ENCODE measurements around the gene MSN.

DNA sequence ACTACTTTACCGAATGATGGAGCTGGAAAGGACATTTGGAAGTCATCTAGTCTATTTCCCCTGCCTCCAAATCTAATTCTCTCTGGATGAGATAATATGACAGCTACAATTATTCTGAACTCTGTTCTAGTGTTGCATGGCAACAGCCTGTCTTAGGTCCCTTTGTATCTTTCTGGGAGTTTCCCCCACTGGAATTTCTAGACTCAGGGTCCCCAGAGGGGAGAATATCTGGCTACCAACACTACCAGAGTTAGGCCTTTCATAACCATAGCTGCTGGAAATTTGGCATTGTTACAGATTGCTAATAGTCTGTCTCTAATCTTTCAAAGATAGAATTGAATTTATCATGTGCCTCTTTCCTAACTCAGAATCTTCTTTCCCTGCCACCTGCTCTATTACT, 4.5 kb downstream of the MSN start:
- TF ChIP-seq, protein P1, sequence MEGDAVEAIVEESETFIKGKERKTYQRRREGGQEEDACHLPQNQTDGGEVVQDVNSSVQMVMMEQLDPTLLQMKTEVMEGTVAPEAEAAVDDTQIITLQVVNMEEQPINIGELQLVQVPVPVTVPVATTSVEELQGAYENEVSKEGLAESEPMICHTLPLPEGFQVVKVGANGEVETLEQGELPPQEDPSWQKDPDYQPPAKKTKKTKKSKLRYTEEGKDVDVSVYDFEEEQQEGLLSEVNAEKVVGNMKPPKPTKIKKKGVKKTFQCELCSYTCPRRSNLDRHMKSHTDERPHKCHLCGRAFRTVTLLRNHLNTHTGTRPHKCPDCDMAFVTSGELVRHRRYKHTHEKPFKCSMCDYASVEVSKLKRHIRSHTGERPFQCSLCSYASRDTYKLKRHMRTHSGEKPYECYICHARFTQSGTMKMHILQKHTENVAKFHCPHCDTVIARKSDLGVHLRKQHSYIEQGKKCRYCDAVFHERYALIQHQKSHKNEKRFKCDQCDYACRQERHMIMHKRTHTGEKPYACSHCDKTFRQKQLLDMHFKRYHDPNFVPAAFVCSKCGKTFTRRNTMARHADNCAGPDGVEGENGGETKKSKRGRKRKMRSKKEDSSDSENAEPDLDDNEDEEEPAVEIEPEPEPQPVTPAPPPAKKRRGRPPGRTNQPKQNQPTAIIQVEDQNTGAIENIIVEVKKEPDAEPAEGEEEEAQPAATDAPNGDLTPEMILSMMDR (IDR thresholded peaks at IDR 0.05 in 4 of 5, conservative IDR thresholded peaks at IDR 0.05 in 1 of 5) = no peak
- no peak for TF ChIP-seq POLR2A (IDR thresholded peaks at IDR 0.05)

Measured in gastrocnemius medialis (tissue), 4 donors.